ENCODE results near the gene SLC22A16. TPM values are rescaled to one million over a fixed set of nuclear protein-coding genes. Genes with fewer than 3 reads are reported as not detected.

The SLC22A16 gene
- total RNA-seq, 1 donor from 2014 or later = not detected

- FAIRE-seq = no peak
- no peak within 1 kb of the TSS for H3K4me3 ChIP-seq (ENCODE audit: low read depth, low read length)
- no peak for DNase-seq (ENCODE audit: low read depth)
Observed at GRCh38 chr6:110415086-110415916, 61.1 kb downstream of the SLC22A16 start, which contains the start of gene DDO. Gene DDO, minus strand, starts transcription at chr6:110415575. Its CDS starts 2,113 bp downstream, at chr6:110413462.

DNA sequence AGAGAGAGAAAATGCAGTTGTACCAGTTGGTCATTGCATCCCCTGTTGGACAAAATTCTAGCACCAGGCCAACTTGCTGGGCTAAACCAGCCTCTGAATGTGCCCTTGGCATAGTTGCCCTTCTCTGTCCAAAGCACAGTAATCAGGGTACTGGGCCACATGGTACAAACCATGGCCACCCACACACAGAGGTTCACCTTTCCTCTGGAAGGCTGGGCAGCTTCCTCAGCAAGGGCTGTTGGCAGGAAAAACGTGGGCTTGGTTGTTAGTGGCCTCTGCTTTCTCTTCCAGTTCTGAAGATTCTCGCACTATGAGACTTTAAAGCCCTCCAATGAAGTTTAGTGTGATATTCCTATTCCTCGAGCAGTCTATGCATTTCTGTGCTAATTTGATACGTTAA, 61.7 kb downstream of the SLC22A16 start:
- TF ChIP-seq, protein P1, sequence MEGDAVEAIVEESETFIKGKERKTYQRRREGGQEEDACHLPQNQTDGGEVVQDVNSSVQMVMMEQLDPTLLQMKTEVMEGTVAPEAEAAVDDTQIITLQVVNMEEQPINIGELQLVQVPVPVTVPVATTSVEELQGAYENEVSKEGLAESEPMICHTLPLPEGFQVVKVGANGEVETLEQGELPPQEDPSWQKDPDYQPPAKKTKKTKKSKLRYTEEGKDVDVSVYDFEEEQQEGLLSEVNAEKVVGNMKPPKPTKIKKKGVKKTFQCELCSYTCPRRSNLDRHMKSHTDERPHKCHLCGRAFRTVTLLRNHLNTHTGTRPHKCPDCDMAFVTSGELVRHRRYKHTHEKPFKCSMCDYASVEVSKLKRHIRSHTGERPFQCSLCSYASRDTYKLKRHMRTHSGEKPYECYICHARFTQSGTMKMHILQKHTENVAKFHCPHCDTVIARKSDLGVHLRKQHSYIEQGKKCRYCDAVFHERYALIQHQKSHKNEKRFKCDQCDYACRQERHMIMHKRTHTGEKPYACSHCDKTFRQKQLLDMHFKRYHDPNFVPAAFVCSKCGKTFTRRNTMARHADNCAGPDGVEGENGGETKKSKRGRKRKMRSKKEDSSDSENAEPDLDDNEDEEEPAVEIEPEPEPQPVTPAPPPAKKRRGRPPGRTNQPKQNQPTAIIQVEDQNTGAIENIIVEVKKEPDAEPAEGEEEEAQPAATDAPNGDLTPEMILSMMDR (IDR thresholded peaks at IDR 0.05; ENCODE audit: insufficient read depth, low read length, severe bottlenecking) = no peak
- no peak for FAIRE-seq
- Histone ChIP-seq H3K36me3 (ENCODE audit: control insufficient read depth, insufficient read depth, low read length) (no peaks in the 10 kb centered on the region), H3K4me3 (ENCODE audit: low read depth, low read length) (no peak overlapping the region), H3K27me3 (ENCODE audit: control insufficient read depth, insufficient read depth, low read length) (peaks cover 2% of the 10 kb centered on the region)
- no peak for DNase-seq (ENCODE audit: low read depth)

More at GRCh38 chr6:110415086-110415916, 61.1 kb downstream of the SLC22A16 start, which contains the start of gene DDO:
- TF ChIP-seq, protein P1 (IDR thresholded peaks at IDR 0.05; ENCODE audit: insufficient read depth, low read length, severe bottlenecking) = no peak
- Histone ChIP-seq H3K36me3 (ENCODE audit: control insufficient read depth, insufficient read depth, low read length) (no peaks in the 10 kb centered on the region), H3K27me3 (ENCODE audit: control insufficient read depth, insufficient read depth, low read length) (peaks cover 2% of the 10 kb centered on the region)

DNA sequence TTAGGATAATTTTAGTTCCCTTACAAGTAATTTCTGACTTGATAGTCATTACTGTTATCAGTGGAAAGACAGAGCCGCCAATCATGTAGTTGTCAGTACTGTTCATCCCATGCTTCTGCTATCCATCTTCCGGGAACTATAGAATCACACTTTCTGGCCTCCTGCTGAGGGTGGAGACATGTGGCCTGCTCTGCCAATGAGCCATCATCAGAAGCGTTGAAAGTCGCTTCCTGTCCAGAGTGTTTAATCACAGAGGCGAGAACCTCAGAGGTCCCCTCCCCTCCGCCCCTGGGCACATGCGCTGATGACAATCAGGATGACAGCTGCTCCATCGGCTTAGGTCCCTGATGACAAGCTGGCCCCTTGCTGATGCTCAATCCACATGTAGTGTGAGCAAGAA, 64.1 kb downstream of the SLC22A16 start:
- Histone ChIP-seq H3K36me3 (ENCODE audit: control insufficient read depth, insufficient read depth, low read length) (no peaks in the 10 kb centered on the region), H3K27me3 (ENCODE audit: control insufficient read depth, insufficient read depth, low read length) (no peaks in the 10 kb centered on the region), H3K4me3 (ENCODE audit: low read depth, low read length) (no peak overlapping the region)
- TF ChIP-seq, protein P1 (IDR thresholded peaks at IDR 0.05; ENCODE audit: insufficient read depth, low read length, severe bottlenecking) = no peak
- DNase-seq (ENCODE audit: low read depth) (no peak), FAIRE-seq (no peak)

DNA sequence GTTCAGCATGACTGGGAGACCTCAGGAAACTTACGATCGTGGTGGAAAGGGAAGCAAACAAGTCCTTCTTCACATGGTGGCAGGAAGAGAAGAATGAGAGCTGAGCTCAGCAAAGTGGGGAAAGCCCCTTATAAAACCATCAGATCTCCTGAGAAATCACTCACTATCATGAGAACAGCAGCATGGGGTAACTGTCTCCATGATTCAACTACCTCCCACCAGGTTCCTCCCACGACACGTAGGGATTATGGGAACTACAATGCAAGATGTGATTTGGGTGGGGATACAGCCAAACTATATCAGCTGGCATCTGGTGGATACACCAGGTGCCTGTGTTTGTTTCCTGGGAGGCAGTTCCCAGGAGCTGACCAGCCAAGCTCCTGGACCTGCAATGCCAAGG, 65.9 kb downstream of the SLC22A16 start:
- no peaks in the 10 kb centered on the region for H3K27me3 ChIP-seq (ENCODE audit: control insufficient read depth, insufficient read depth, low read length)
- no peak overlapping the region for H3K4me3 ChIP-seq (ENCODE audit: low read depth, low read length)
- FAIRE-seq (no peak), DNase-seq (ENCODE audit: low read depth) (no peak)
- TF ChIP-seq, protein P1 (IDR thresholded peaks at IDR 0.05; ENCODE audit: insufficient read depth, low read length, severe bottlenecking) = no peak
- no peaks in the 10 kb centered on the region for H3K36me3 ChIP-seq (ENCODE audit: control insufficient read depth, insufficient read depth, low read length)

- Histone ChIP-seq H3K36me3 (ENCODE audit: control insufficient read depth, insufficient read depth, low read length) (no peaks in the 10 kb centered on the region), H3K27me3 (ENCODE audit: control insufficient read depth, insufficient read depth, low read length) (no peaks in the 10 kb centered on the region), H3K4me3 (ENCODE audit: low read depth, low read length) (no peak overlapping the region)
- no peak for DNase-seq (ENCODE audit: low read depth)
- no peak for FAIRE-seq
- TF ChIP-seq, protein P1 (IDR thresholded peaks at IDR 0.05; ENCODE audit: insufficient read depth, low read length, severe bottlenecking) = no peak
Observed at GRCh38 chr6:110409794-110410193, 66.6 kb downstream of the SLC22A16 start.
